Measurements from ENCODE around the gene NRSN2. TPM values are rescaled to one million over a fixed set of nuclear protein-coding genes. Genes with fewer than 3 reads are reported as not detected.

Gene NRSN2
- total RNA-seq, 2 donors from 2014 or later: 13.8 to 15.6 TPM

GRCh38 chr20:313402-313801, 33.5 kb upstream of the NRSN2 start:
- Histone ChIP-seq H3K36me3 (replicated peaks in 1 of 2; ENCODE audit: insufficient read depth in 1 of 2, low read depth in 2 of 2) (no peaks in the 10 kb centered on the region), H3K4me3 (no peak overlapping the region), H3K4me1 (peaks cover 14% of the 10 kb centered on the region), H3K9me3 (no peaks in the 10 kb centered on the region), H3K27ac (no peak overlapping the region), H3K27me3 (no peaks in the 10 kb centered on the region)
- DNase-seq (no peak), ATAC-seq (no peak)
- intact Hi-C loops (cut with DNase I): no loop called here
- TF ChIP-seq CTCF (IDR thresholded peaks at IDR 0.05): no peak
- no peak for TF ChIP-seq POLR2A (IDR thresholded peaks at IDR 0.05)
- WGBS, 2 donors: 87 to 91% methylated on average over 5 of the region's 5 CpGs

- DNase-seq (no peak), ATAC-seq (no peak)
- intact Hi-C loops (cut with DNase I): no loop called here
- no peak overlapping the region for H3K27ac ChIP-seq
- H3K4me3 ChIP-seq: no peak overlapping the region
- no peaks in the 10 kb centered on the region for H3K9me3 ChIP-seq
- H3K36me3 ChIP-seq (replicated peaks in 1 of 2; ENCODE audit: insufficient read depth in 1 of 2, low read depth in 2 of 2): no peaks in the 10 kb centered on the region
- H3K27me3 ChIP-seq: no peaks in the 10 kb centered on the region
- no peak for TF ChIP-seq CTCF (IDR thresholded peaks at IDR 0.05)
- no peak for TF ChIP-seq POLR2A (IDR thresholded peaks at IDR 0.05)
- H3K4me1 ChIP-seq: peaks cover 14% of the 10 kb centered on the region
These were observed 33.0 kb upstream of the NRSN2 start for GRCh38 chr20:313948-314347.

- no peak for DNase-seq
- ATAC-seq: no peak
- Histone ChIP-seq H3K9me3 (no peaks in the 10 kb centered on the region), H3K4me1 (no peaks in the 10 kb centered on the region), H3K36me3 (replicated peaks in 1 of 2; ENCODE audit: insufficient read depth in 1 of 2, low read depth in 2 of 2) (no peaks in the 10 kb centered on the region), H3K27me3 (no peaks in the 10 kb centered on the region), H3K4me3 (no peak overlapping the region), H3K27ac (no peak overlapping the region)
- intact Hi-C loops (cut with DNase I): no loop called here
- WGBS, 2 donors: 80 to 84% methylated on average over 2 of the region's 2 CpGs
- TF ChIP-seq POLR2A (IDR thresholded peaks at IDR 0.05) (no peak), CTCF (IDR thresholded peaks at IDR 0.05) (no peak)
These were observed 30.4 kb upstream of the NRSN2 start for GRCh38 chr20:316316-317068.

- Histone ChIP-seq H3K36me3 (replicated peaks in 1 of 2; ENCODE audit: insufficient read depth in 1 of 2, low read depth in 2 of 2) (no peaks in the 10 kb centered on the region), H3K27me3 (no peaks in the 10 kb centered on the region), H3K4me1 (peaks cover 39% of the 10 kb centered on the region), H3K27ac (peak overlapping the region; percentile 87 to 95 (median 92)), H3K9me3 (no peaks in the 10 kb centered on the region), H3K4me3 (peak overlapping the region; percentile 24 to 44)
- DNase-seq: peak; percentile 92 to 96 (median 93)
- TF ChIP-seq CTCF (IDR thresholded peaks at IDR 0.05) (peak; percentile 12 to 55 (median 35)), POLR2A (IDR thresholded peaks at IDR 0.05) (peak; percentile 70 to 75 (median 75))
- peak; percentile 73 for ATAC-seq
- intact Hi-C loops (cut with DNase I): no loop called here
- WGBS, 2 donors: 0 to 1% methylated on average over 36 to 56 of the region's 69 CpGs
These were observed 22.5 kb upstream of the NRSN2 start for GRCh38 chr20:324177-325044.

Data from body of pancreas (tissue), 4 donors.